HepG2 (cell line): ENCODE measurements around the gene SMARCA4. TPM values are rescaled to one million over a fixed set of nuclear protein-coding genes. Genes with fewer than 3 reads are reported as not detected.
A peak's percentile ranks its signal among the peaks of the same experiment; 100 is the strongest.

Experiments
- ATAC-seq: fragments of 200-7000 bp; cut with Tn5 transposase; 3 replicates; pipeline ENCODE4 v1.9.1; 2020; ENCODE audit warnings: mild to moderate bottlenecking, moderate library complexity
- BruUV-seq: library from RNA; stranded (reverse); fragments of 400-500 nt; replicated peaks from 2 replicates; lab custom pipeline; 2021; lab: Mats Ljungman, UMichigan
- CTCF ChIA-PET: fragments of 300-600 bp; formaldehyde crosslinking; extraction: SDS; loops from one replicate; lab custom pipeline; 2021; ENCODE audit warnings: low total read pairs, inconsistent platforms, low intra/inter-chr PET ratio; lab: Yijun Ruan, JAX
- POLR2A ChIA-PET: fragments of 350-600 bp; sonication (Branson Sonifier 250); formaldehyde crosslinking; loops from one replicate; lab custom pipeline; 2020; ENCODE audit warnings: antibody characterized with exemption, inconsistent platforms; lab: Yijun Ruan, JAX
- DNase-seq: peaks from one replicate; pipeline ENCODE4 v3.0.0-alpha.2; 2015; ENCODE audit warnings: low spot score
- FAIRE-seq: peaks from 3 replicates; lab custom pipeline; 2011; peaks lifted over from hg19 to GRCh38; lab: Jason Lieb, UNC
- H2AFZ ChIP-seq: one replicate; pipeline ENCODE4 v1.6.1; 2011; ENCODE audit warnings: low read length, inconsistent platforms
- H3K27ac ChIP-seq: fragments of 300-600 bp; 3 replicates; pipeline ENCODE4 v1.8.0; 2011; ENCODE audit warnings: mixed run types, mild to moderate bottlenecking, mixed read lengths, low read length, inconsistent platforms; ENCODE audit not compliant: insufficient read depth; ENCODE audit errors: extremely low read length
- H3K27me3 ChIP-seq, 2 experiments: fragments of 200-600 bp in 1 of 2; 2 replicates in 1 of 2; 3 replicates in 1 of 2; pipeline versions ENCODE4 v1.6.0 to v1.8.0; 2011; ENCODE audit warnings: low read length in 2 of 2, mild to moderate bottlenecking in 2 of 2, moderate library complexity in 2 of 2, inconsistent platforms in 1 of 2; ENCODE audit not compliant: insufficient read depth in 2 of 2, control insufficient read depth in 1 of 2
- H3K36me3 ChIP-seq, 2 experiments: fragments of 200-600 bp in 1 of 2; replicated peaks in 1 of 2; 2 replicates in 1 of 2; 3 replicates in 1 of 2; pipeline versions ENCODE4 v1.5.1 to v1.8.0; 2011; ENCODE audit warnings: low read length in 2 of 2, inconsistent platforms in 1 of 2; ENCODE audit not compliant: insufficient read depth in 2 of 2, control insufficient read depth in 1 of 2
- H3K4me1 ChIP-seq: 2 replicates; pipeline ENCODE4 v1.5.1; 2012; ENCODE audit warnings: low read length, inconsistent platforms; ENCODE audit not compliant: insufficient read depth
- H3K4me2 ChIP-seq: 2 replicates; pipeline ENCODE4 v1.6.0; 2011; ENCODE audit warnings: low read depth, low read length, inconsistent platforms
- H3K4me3 ChIP-seq, 3 experiments: fragments of 200-600 bp in 1 of 3; sonication (generic), shearing (Covaris generic) in 1 of 3; replicated peaks in 1 of 3; 2 replicates each; pipeline ENCODE4 v1.5.1; 2011 to 2016; ENCODE audit warnings: low read length in 3 of 3, inconsistent platforms in 2 of 3, low read depth in 2 of 3, mild to moderate bottlenecking in 2 of 3, control low read depth in 1 of 3, mixed read lengths in 1 of 3; ENCODE audit not compliant: insufficient read depth in 1 of 3
- H3K79me2 ChIP-seq: one replicate; pipeline ENCODE4 v1.6.1; 2011; ENCODE audit warnings: low read length, inconsistent platforms; ENCODE audit not compliant: insufficient read depth
- H3K9ac ChIP-seq: 2 replicates; pipeline ENCODE4 v1.6.0; 2011; ENCODE audit warnings: mild to moderate bottlenecking, low read depth, low read length, inconsistent platforms; ENCODE audit not compliant: insufficient read depth
- H3K9me3 ChIP-seq: 2 replicates; pipeline ENCODE4 v1.5.1; 2012; ENCODE audit warnings: mild to moderate bottlenecking, low read length
- H4K20me1 ChIP-seq: 2 replicates; pipeline ENCODE4 v1.6.0; 2011; ENCODE audit warnings: inconsistent platforms, mild to moderate bottlenecking, low read length, moderate library complexity; ENCODE audit not compliant: insufficient read depth
- AGO2 ChIP-seq: fragments of 200-400 bp; formaldehyde crosslinking; optimal IDR thresholded peaks from 2 replicates; pipeline ENCODE3; 2017; ENCODE audit warnings: mild to moderate bottlenecking, low read depth, low read length, moderate library complexity
- ATF1 ChIP-seq: IDR thresholded peaks from 2 replicates; pipeline ENCODE4 v1.6.1; 2016; ENCODE audit warnings: mild to moderate bottlenecking, control low read depth
- BORCS8-MEF2B ChIP-seq: sonication (generic); formaldehyde crosslinking; IDR thresholded peaks from 2 replicates; pipeline ENCODE4 v1.8.0; 2022; ENCODE audit warnings: mild to moderate bottlenecking, missing genetic modification reagents
- FOXO4 ChIP-seq: sonication (generic); formaldehyde crosslinking; conservative IDR thresholded peaks from 2 replicates; pipeline ENCODE4 v1.8.1; 2023; ENCODE audit warnings: missing genetic modification reagents
- PHB2 ChIP-seq: fragments of 450-650 bp; IDR thresholded peaks from 2 replicates; pipeline ENCODE4 v1.6.1; 2018; ENCODE audit not compliant: partially characterized antibody
- RBAK ChIP-seq: sonication (generic); formaldehyde crosslinking; IDR thresholded peaks from 2 replicates; pipeline ENCODE4 v1.5.1; 2020; ENCODE audit warnings: mild to moderate bottlenecking, missing genetic modification reagents
- ZFP91 ChIP-seq: sonication (generic); formaldehyde crosslinking; IDR thresholded peaks from 2 replicates; pipeline ENCODE4 v1.9.0; 2022; ENCODE audit warnings: missing genetic modification reagents, mild to moderate bottlenecking, borderline replicate concordance
- ZNF3 ChIP-seq: IDR thresholded peaks from 2 replicates; pipeline ENCODE4 v1.7.0; 2017; ENCODE audit warnings: inconsistent platforms
- ZNF615 ChIP-seq: sonication (generic); formaldehyde crosslinking; IDR thresholded peaks from 2 replicates; pipeline ENCODE4 v1.5.0; 2020; ENCODE audit warnings: mild to moderate bottlenecking, missing genetic modification reagents, borderline replicate concordance
- ZNF703 ChIP-seq: sonication (generic); formaldehyde crosslinking; IDR thresholded peaks from 2 replicates; pipeline ENCODE4 v1.5.1; 2020; ENCODE audit warnings: missing genetic modification reagents, mild to moderate bottlenecking, moderate library complexity, borderline replicate concordance
- WGBS: methylation state at CpG from one replicate; pipeline ENCODE4 v1.1.6; 2017; ENCODE audit warnings: low lambda C conversion rate; 5-methylcytosine and 5-hydroxymethylcytosine counted together
- in situ Hi-C: cut with HindIII; loops from 2 replicates; pipeline ENCODE4 v1.10.0; 2017; ENCODE audit warnings: low pct_unique_long_range_greater_than_20kb; ENCODE audit not compliant: extremely low pct_ligation_motif_present
- intact Hi-C: fragments of 100-400 bp; cut with micrococcal nuclease; formaldehyde crosslinking; loops from one replicate; pipeline ENCODE4 v1.10.0; 2022; ENCODE audit not compliant: unreplicated experiment
- polyA plus RNA-seq, 8 experiments: library from polyadenylated mRNA; depleted of rRNA in 3 of 8; stranded (reverse) in 7 of 8; unstranded in 1 of 8; fragments of >200 nt; fragmentation: Illumina TruSeq in 4 of 8; extraction: Trizol in 4 of 8; gene quantifications; 2 replicates each; pipeline versions ENCODE4 v1.2.1 to v1.2.3, GENCODE V29; 2011 to 2016; ENCODE audit warnings: low read depth in 4 of 8, missing spikeins in 1 of 8, mixed read lengths in 1 of 8; ENCODE audit not compliant: insufficient read depth in 1 of 8
- total RNA-seq, 5 experiments: library from RNA; depleted of rRNA; stranded (reverse); fragments of >200 nt; fragmentation: Illumina TruSeq; extraction: Trizol; gene quantifications; 2 replicates each; pipeline ENCODE4 v1.2.3, GENCODE V29; 2016; ENCODE audit warnings: low read depth in 1 of 5

The SMARCA4 gene
- total and polyA plus RNA-seq, 2 of the 13 experiments (the other 11 are each of a cell fraction or from before 2014, with no cell fraction given): 25.4 to 45.9 TPM

- WGBS: 98% methylated on average over 23 of the region's 32 CpGs
- BruUV-seq: no TSS peak
- TF ChIP-seq ZNF703 (CRISPR knock-in tag) (no peak), AGO2 (peak; percentile 8)
- H3K79me2 ChIP-seq: peaks cover 9% of the 10 kb centered on the region
- H3K27ac ChIP-seq: no peak overlapping the region
- H4K20me1 ChIP-seq: 0 out of 2 replicates have a peak, but pooled peaks cover 5% of the 10 kb centered on the region
- no peaks in the 10 kb centered on the region for H3K9me3 ChIP-seq
- H3K9ac ChIP-seq: no peak overlapping the region
- intact Hi-C loops (no loop called here), in situ Hi-C loops (no loop called here)
- FAIRE-seq (no peak), DNase-seq (no peak), ATAC-seq (no peak)
- H3K4me3 ChIP-seq: no peak overlapping the region
- H3K36me3 ChIP-seq: peaks cover 34 to 68% of the 10 kb centered on the region in 2 experiments
- no peaks in the 10 kb centered on the region for H3K4me1 ChIP-seq
- H2AFZ ChIP-seq: no peak overlapping the region
- no peak overlapping the region for H3K4me2 ChIP-seq
- ChIA-PET POLR2A (no interaction called here), CTCF (no interaction called here)
- no peaks in the 10 kb centered on the region for H3K27me3 ChIP-seq
Observed at GRCh38 chr19:10986301-10987127, 25.7 kb downstream of the SMARCA4 start.

- intact Hi-C loops: no loop called here
- ATAC-seq (no peak), FAIRE-seq (no peak)
- BruUV-seq: no TSS peak
- POLR2A ChIA-PET: no interaction called here
- H3K4me2 ChIP-seq: no peak overlapping the region
- no peak overlapping the region for H3K27ac ChIP-seq
- CTCF ChIA-PET: no interaction called here
- H3K27me3 ChIP-seq: no peaks in the 10 kb centered on the region
- H2AFZ ChIP-seq: no peak overlapping the region
- no peaks in the 10 kb centered on the region for H3K4me1 ChIP-seq
- WGBS: 96% methylated on average over 22 of the region's 32 CpGs
- H4K20me1 ChIP-seq: 0 out of 2 replicates have a peak, but pooled peaks cover 5% of the 10 kb centered on the region
- in situ Hi-C loops: no loop called here
- peaks cover 6% of the 10 kb centered on the region for H3K79me2 ChIP-seq
- H3K4me3 ChIP-seq: no peak overlapping the region
- no peak for TF ChIP-seq PHB2
- TF ChIP-seq BORCS8-MEF2B (CRISPR knock-in tag): no peak
- TF ChIP-seq FOXO4 (CRISPR knock-in tag): no peak
- no peak for TF ChIP-seq RBAK
- no peak for TF ChIP-seq ZNF615
- TF ChIP-seq ATF1 (CRISPR knock-in tag): no peak
- no peak for TF ChIP-seq ZFP91 (CRISPR knock-in tag)
- TF ChIP-seq ZNF3: no peak
- TF ChIP-seq, all 625 proteins: peak for 0
- Histone ChIP-seq H3K9ac (no peak overlapping the region), H3K36me3 (peaks cover 34 to 69% of the 10 kb centered on the region in 2 experiments), H3K9me3 (no peaks in the 10 kb centered on the region)
- DNase-seq: no peak
Observed at GRCh38 chr19:10987571-10988297, 26.9 kb downstream of the SMARCA4 start.
